ENCODE data around the gene DOCK9. TPM values are rescaled to one million over a fixed set of nuclear protein-coding genes. Genes with fewer than 3 reads are reported as not detected.

DOCK9 gene
- total RNA-seq, 6 experiments from 2014 or later = 16.5 to 24.3 (median 18.1) TPM

DNA sequence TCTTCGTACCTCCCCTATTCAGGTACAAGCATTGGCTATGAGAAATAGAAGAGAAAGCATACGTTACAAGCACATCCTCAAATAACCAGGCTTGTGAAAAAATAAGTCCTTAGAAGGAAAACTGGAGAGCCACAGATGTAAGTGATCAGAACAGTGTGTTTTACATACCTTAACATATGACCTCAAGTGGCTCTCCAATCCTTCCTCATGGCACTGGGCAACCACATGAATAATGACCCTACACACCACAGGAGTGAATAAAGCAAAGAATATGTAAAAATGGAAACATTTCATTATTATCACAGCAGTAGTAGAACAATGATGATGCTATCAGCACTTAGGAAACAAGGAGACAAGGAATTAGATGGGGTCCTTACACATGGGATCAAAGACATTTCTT lies 96.5 kb downstream of the DOCK9 start:
- no peak for DNase-seq

DNA sequence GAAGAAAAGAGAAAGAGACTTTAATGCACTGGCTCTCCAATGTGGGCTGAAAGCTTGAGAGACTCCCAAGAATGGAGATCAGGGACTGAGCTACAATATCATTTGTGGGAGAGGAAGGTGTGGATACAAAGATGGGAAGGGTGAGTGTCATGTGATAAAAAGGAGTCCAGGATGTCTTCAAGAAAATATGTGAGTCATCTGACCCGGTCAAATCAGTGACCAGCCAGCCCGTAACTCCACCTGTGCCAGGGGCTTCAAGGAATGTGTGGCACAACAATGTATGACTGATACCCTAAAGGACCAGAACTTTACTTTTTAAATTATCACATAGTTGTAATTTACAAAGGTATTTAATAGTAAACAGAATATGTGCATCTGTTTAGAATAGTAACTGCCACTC lies 97.2 kb downstream of the DOCK9 start:
- H3K9me3 ChIP-seq = no peaks in the 10 kb centered on the region
- H3K27me3 ChIP-seq = no peaks in the 10 kb centered on the region
- H3K36me3 ChIP-seq = peaks cover 0 to 37% (median 5%) of the 10 kb centered on the region in 4 donors
- H3K27ac ChIP-seq = no peak overlapping the region
- no peak for ATAC-seq
- TF ChIP-seq, protein P1, sequence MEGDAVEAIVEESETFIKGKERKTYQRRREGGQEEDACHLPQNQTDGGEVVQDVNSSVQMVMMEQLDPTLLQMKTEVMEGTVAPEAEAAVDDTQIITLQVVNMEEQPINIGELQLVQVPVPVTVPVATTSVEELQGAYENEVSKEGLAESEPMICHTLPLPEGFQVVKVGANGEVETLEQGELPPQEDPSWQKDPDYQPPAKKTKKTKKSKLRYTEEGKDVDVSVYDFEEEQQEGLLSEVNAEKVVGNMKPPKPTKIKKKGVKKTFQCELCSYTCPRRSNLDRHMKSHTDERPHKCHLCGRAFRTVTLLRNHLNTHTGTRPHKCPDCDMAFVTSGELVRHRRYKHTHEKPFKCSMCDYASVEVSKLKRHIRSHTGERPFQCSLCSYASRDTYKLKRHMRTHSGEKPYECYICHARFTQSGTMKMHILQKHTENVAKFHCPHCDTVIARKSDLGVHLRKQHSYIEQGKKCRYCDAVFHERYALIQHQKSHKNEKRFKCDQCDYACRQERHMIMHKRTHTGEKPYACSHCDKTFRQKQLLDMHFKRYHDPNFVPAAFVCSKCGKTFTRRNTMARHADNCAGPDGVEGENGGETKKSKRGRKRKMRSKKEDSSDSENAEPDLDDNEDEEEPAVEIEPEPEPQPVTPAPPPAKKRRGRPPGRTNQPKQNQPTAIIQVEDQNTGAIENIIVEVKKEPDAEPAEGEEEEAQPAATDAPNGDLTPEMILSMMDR (IDR thresholded peaks at IDR 0.05) = no peak
- TF ChIP-seq POLR2A (IDR thresholded peaks at IDR 0.05) = no peak
- H3K4me3 ChIP-seq = no peak overlapping the region
- intact Hi-C loops (cut with DNase I) = no loop called here
- no peak for DNase-seq
- no peaks in the 10 kb centered on the region for H3K4me1 ChIP-seq
- WGBS (ENCODE audit: insufficient coverage, low coverage, low lambda C conversion rate, missing lambda C conversion rate) = 92% methylated on average over 2 of the region's 2 CpGs

More for the DNA sequence above, 96.5 kb downstream of the DOCK9 start:
- intact Hi-C loops (cut with DNase I) = no loop called here
- Histone ChIP-seq H3K9me3 (no peaks in the 10 kb centered on the region), H3K36me3 (peaks cover 0 to 37% (median 6%) of the 10 kb centered on the region in 4 donors), H3K4me1 (no peaks in the 10 kb centered on the region), H3K27ac (no peak overlapping the region), H3K27me3 (no peaks in the 10 kb centered on the region), H3K4me3 (no peak overlapping the region)
- no peak for ATAC-seq
- 63% methylated on average over 2 of the region's 2 CpGs for WGBS (ENCODE audit: insufficient coverage, low coverage, low lambda C conversion rate, missing lambda C conversion rate)
- no peak for TF ChIP-seq POLR2A (IDR thresholded peaks at IDR 0.05)
- TF ChIP-seq, protein P1 (IDR thresholded peaks at IDR 0.05) = no peak

DNA sequence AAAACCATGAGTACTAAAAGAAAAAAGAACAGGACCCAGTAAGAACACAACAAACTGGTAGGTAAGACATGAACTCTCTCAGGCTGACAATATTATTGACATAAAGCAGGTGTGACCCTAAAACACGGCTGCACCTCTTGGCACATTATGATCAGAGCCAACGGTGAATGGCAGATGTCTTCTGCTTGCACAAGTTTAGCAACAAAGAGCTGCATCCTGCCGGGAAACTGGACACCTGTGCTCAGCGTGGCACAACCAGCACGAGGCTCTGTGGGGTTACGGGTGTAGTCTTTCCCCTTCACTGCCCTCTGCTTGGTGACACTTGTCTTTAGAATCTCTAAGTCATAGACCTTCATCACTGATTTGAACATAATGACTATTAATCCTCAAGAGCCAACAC lies 97.9 kb downstream of the DOCK9 start:
- TF ChIP-seq POLR2A (IDR thresholded peaks at IDR 0.05) = no peak
- TF ChIP-seq, protein P1 (IDR thresholded peaks at IDR 0.05) = no peak
- 64% methylated on average over 6 of the region's 6 CpGs for WGBS (ENCODE audit: insufficient coverage, low coverage, low lambda C conversion rate, missing lambda C conversion rate)
- Histone ChIP-seq H3K4me1 (no peaks in the 10 kb centered on the region), H3K27ac (no peak overlapping the region), H3K36me3 (peaks cover 0 to 35% (median 5%) of the 10 kb centered on the region in 4 donors), H3K4me3 (no peak overlapping the region), H3K9me3 (no peaks in the 10 kb centered on the region), H3K27me3 (no peaks in the 10 kb centered on the region)
- ATAC-seq = no peak
- DNase-seq = no peak
- intact Hi-C loops (cut with DNase I) = no loop called here

DNA sequence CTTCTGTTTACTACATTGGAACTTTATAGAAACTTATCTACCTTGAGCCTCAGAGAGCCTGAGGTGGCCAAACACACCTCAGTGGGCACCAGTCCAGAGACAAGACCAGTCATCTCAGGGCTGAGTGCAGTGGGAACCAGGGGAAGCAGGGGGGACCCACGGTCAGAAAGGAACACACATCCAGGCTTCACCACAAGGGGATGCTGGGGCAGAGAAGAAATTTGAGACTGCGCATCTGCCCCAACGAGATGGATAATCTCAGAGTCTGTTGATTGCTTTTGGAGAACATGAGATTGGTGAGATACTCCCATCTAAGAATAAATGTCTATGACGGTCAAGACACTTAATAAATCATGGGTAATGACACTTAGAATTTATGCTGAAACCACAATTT lies 98.7 kb downstream of the DOCK9 start:
- no peaks in the 10 kb centered on the region for H3K27me3 ChIP-seq
- peaks cover 0 to 32% (median 5%) of the 10 kb centered on the region in 4 donors for H3K36me3 ChIP-seq
- intact Hi-C loops (cut with DNase I) = no loop called here

More for the DNA sequence above, 98.7 kb downstream of the DOCK9 start:
- ATAC-seq = no peak
- Histone ChIP-seq H3K4me3 (no peak overlapping the region), H3K27ac (no peak overlapping the region), H3K4me1 (no peaks in the 10 kb centered on the region), H3K9me3 (no peaks in the 10 kb centered on the region)
- 76% methylated on average over 4 of the region's 4 CpGs for WGBS (ENCODE audit: insufficient coverage, low coverage, low lambda C conversion rate, missing lambda C conversion rate)
- no peak for TF ChIP-seq POLR2A (IDR thresholded peaks at IDR 0.05)
- TF ChIP-seq, protein P1 (IDR thresholded peaks at IDR 0.05) = no peak
- DNase-seq = no peak

All from right lobe of liver (tissue), 6 donors.